Kidney glomerular epithelial cell (primary cell): Measurements from ENCODE around the gene SDK1.

Experiments
- DNase-seq: peaks from one replicate; lab custom pipeline; 2025; lab: John Stamatoyannopoulos, UW

SDK1 gene

GRCh38 chr7:3292694-3293093 is 8.4 kb upstream of the SDK1 start:
- no peak for DNase-seq

- no peak for DNase-seq
Observed at GRCh38 chr7:3294432-3295100, 6.5 kb upstream of the SDK1 start.

- no peak for DNase-seq
Observed at GRCh38 chr7:3297105-3297819, 3.8 kb upstream of the SDK1 start.

GRCh38 chr7:3300221-3300650 is 816 bp upstream of the SDK1 start:
- no peak for DNase-seq

GRCh38 chr7:3301449-3301731 is 338 bp downstream of the SDK1 start:
- no peak for DNase-seq

GRCh38 chr7:3301831-3302618 is 973 bp downstream of the SDK1 start:
- peak; percentile 67 for DNase-seq

- no peak for DNase-seq
Observed at GRCh38 chr7:3302681-3303320, 1.7 kb downstream of the SDK1 start.

GRCh38 chr7:3304131-3304530 is 3.1 kb downstream of the SDK1 start:
- DNase-seq: no peak

GRCh38 chr7:3307435-3307834 is 6.4 kb downstream of the SDK1 start:
- no peak for DNase-seq

GRCh38 chr7:3309140-3309539 is 8.1 kb downstream of the SDK1 start:
- no peak for DNase-seq

- no peak for DNase-seq
Observed at GRCh38 chr7:3309956-3310355, 8.9 kb downstream of the SDK1 start.

GRCh38 chr7:3310884-3311283 is 9.8 kb downstream of the SDK1 start:
- no peak for DNase-seq

GRCh38 chr7:3312583-3312982 is 11.5 kb downstream of the SDK1 start:
- no peak for DNase-seq

GRCh38 chr7:3318874-3319273 is 17.8 kb downstream of the SDK1 start:
- no peak for DNase-seq

GRCh38 chr7:3321206-3321605 is 20.2 kb downstream of the SDK1 start:
- DNase-seq: no peak

- no peak for DNase-seq
Observed at GRCh38 chr7:3321745-3322144, 20.7 kb downstream of the SDK1 start.

- no peak for DNase-seq
Observed at GRCh38 chr7:3326246-3326645, 25.2 kb downstream of the SDK1 start.

- DNase-seq: no peak
Observed at GRCh38 chr7:3327099-3327498, 26.0 kb downstream of the SDK1 start.

- no peak for DNase-seq
Observed at GRCh38 chr7:3327655-3328054, 26.6 kb downstream of the SDK1 start.

- no peak for DNase-seq
Observed at GRCh38 chr7:3332308-3332707, 31.3 kb downstream of the SDK1 start.

GRCh38 chr7:3333861-3334260 is 32.8 kb downstream of the SDK1 start:
- DNase-seq: no peak

GRCh38 chr7:3336042-3336665 is 35.1 kb downstream of the SDK1 start:
- no peak for DNase-seq
